Measurements from ENCODE around the gene CMBL.
"Not testable (repeated sequence)": the region's sequence is repeated elsewhere in the genome, so short reads cannot be mapped to it uniquely, and the experiment has no call there.

CMBL gene

GRCh38 chr5:10275991-10276390 is 31.7 kb downstream of the CMBL start:
- Mint-ChIP-seq H3K36me3 (ENCODE audit: low read depth) (no peaks in the 10 kb centered on the region), H3K27me3 (peaks cover 34% of the 10 kb centered on the region), H3K9me3 (no peaks in the 10 kb centered on the region), H3K4me3 (no peak overlapping the region), H3K4me1 (ENCODE audit: low read depth) (peaks cover 8% of the 10 kb centered on the region), H3K27ac (no peak overlapping the region)
- intact Hi-C loops (cut with micrococcal nuclease) = no loop called here

GRCh38 chr5:10275460-10275859 is 32.2 kb downstream of the CMBL start:
- Mint-ChIP-seq H3K36me3 (ENCODE audit: low read depth) (no peaks in the 10 kb centered on the region), H3K4me1 (ENCODE audit: low read depth) (peaks cover 13% of the 10 kb centered on the region), H3K27me3 (peaks cover 38% of the 10 kb centered on the region), H3K9me3 (no peaks in the 10 kb centered on the region), H3K4me3 (no peak overlapping the region), H3K27ac (no peak overlapping the region)
- intact Hi-C loops (cut with micrococcal nuclease) = no loop called here

- H3K27ac Mint-ChIP-seq; H3K9me3 Mint-ChIP-seq; intact Hi-C loops (cut with micrococcal nuclease); H3K4me3 Mint-ChIP-seq; H3K36me3 Mint-ChIP-seq (ENCODE audit: low read depth): not testable (repeated sequence)
- Mint-ChIP-seq H3K4me1 (ENCODE audit: low read depth) (peaks cover 19% of the 10 kb centered on the region), H3K27me3 (peaks cover 36% of the 10 kb centered on the region)
These were observed 34.9 kb downstream of the CMBL start for GRCh38 chr5:10272875-10273209.

- no peaks in the 10 kb centered on the region for H3K36me3 Mint-ChIP-seq (ENCODE audit: low read depth)
- H3K27ac Mint-ChIP-seq = no peak overlapping the region
- no peak overlapping the region for H3K4me3 Mint-ChIP-seq
- peaks cover 25% of the 10 kb centered on the region for H3K4me1 Mint-ChIP-seq (ENCODE audit: low read depth)
- intact Hi-C loops (cut with micrococcal nuclease) = no loop called here
- peaks cover 36% of the 10 kb centered on the region for H3K27me3 Mint-ChIP-seq
- H3K9me3 Mint-ChIP-seq = no peaks in the 10 kb centered on the region
These were observed 35.4 kb downstream of the CMBL start for GRCh38 chr5:10272053-10272874.

GRCh38 chr5:10268100-10268499 is 39.6 kb downstream of the CMBL start:
- Mint-ChIP-seq H3K4me3 (no peak overlapping the region), H3K27ac (peak overlapping the region; percentile 7), H3K9me3 (no peaks in the 10 kb centered on the region), H3K4me1 (ENCODE audit: low read depth) (peaks cover 47% of the 10 kb centered on the region), H3K27me3 (peaks cover 21% of the 10 kb centered on the region), H3K36me3 (ENCODE audit: low read depth) (peaks cover 34% of the 10 kb centered on the region)
- intact Hi-C loops (cut with micrococcal nuclease) = no loop called here

GRCh38 chr5:10266839-10267238 is 40.9 kb downstream of the CMBL start:
- H3K27me3 Mint-ChIP-seq = peaks cover 14% of the 10 kb centered on the region
- peaks cover 39% of the 10 kb centered on the region for H3K4me1 Mint-ChIP-seq (ENCODE audit: low read depth)

GRCh38 chr5:10266137-10266536 is 41.6 kb downstream of the CMBL start:
- intact Hi-C loops (cut with micrococcal nuclease) = no loop called here
- Mint-ChIP-seq H3K4me1 (ENCODE audit: low read depth) (peaks cover 39% of the 10 kb centered on the region), H3K4me3 (no peak overlapping the region), H3K27ac (no peak overlapping the region), H3K27me3 (peaks cover 7% of the 10 kb centered on the region), H3K36me3 (ENCODE audit: low read depth) (peaks cover 54% of the 10 kb centered on the region), H3K9me3 (no peaks in the 10 kb centered on the region)

More at GRCh38 chr5:10266839-10267238, 40.9 kb downstream of the CMBL start:
- intact Hi-C loops (cut with micrococcal nuclease) = no loop called here
- Mint-ChIP-seq H3K36me3 (ENCODE audit: low read depth) (peaks cover 47% of the 10 kb centered on the region), H3K4me3 (no peak overlapping the region), H3K9me3 (no peaks in the 10 kb centered on the region), H3K27ac (no peak overlapping the region)

GRCh38 chr5:10265245-10266109 is 42.2 kb downstream of the CMBL start:
- Mint-ChIP-seq H3K27ac (peak overlapping the region; percentile 64), H3K4me3 (no peak overlapping the region), H3K36me3 (ENCODE audit: low read depth) (peaks cover 60% of the 10 kb centered on the region), H3K27me3 (peaks cover 2% of the 10 kb centered on the region), H3K9me3 (no peaks in the 10 kb centered on the region), H3K4me1 (ENCODE audit: low read depth) (peaks cover 34% of the 10 kb centered on the region)
- intact Hi-C loops (cut with micrococcal nuclease) = no loop called here

GRCh38 chr5:10264604-10265003 is 43.1 kb downstream of the CMBL start:
- H3K27ac Mint-ChIP-seq = no peak overlapping the region
- H3K9me3 Mint-ChIP-seq = no peaks in the 10 kb centered on the region
- peaks cover 33% of the 10 kb centered on the region for H3K4me1 Mint-ChIP-seq (ENCODE audit: low read depth)
- H3K4me3 Mint-ChIP-seq = no peak overlapping the region
- intact Hi-C loops (cut with micrococcal nuclease) = no loop called here
- H3K36me3 Mint-ChIP-seq (ENCODE audit: low read depth) = peaks cover 69% of the 10 kb centered on the region
- H3K27me3 Mint-ChIP-seq = peaks cover 2% of the 10 kb centered on the region

- H3K27ac Mint-ChIP-seq = no peak overlapping the region
- H3K4me1 Mint-ChIP-seq (ENCODE audit: low read depth) = peaks cover 29% of the 10 kb centered on the region
These were observed 44.7 kb downstream of the CMBL start for GRCh38 chr5:10262995-10263394.

GRCh38 chr5:10262121-10262774 is 45.5 kb downstream of the CMBL start:
- intact Hi-C loops (cut with micrococcal nuclease) = no loop called here
- Mint-ChIP-seq H3K4me1 (ENCODE audit: low read depth) (peaks cover 21% of the 10 kb centered on the region), H3K27me3 (no peaks in the 10 kb centered on the region), H3K27ac (no peak overlapping the region), H3K36me3 (ENCODE audit: low read depth) (peaks cover 93% of the 10 kb centered on the region), H3K4me3 (no peak overlapping the region), H3K9me3 (no peaks in the 10 kb centered on the region)

More at GRCh38 chr5:10262995-10263394, 44.7 kb downstream of the CMBL start:
- Mint-ChIP-seq H3K4me3 (no peak overlapping the region), H3K9me3 (no peaks in the 10 kb centered on the region), H3K36me3 (ENCODE audit: low read depth) (peaks cover 85% of the 10 kb centered on the region), H3K27me3 (no peaks in the 10 kb centered on the region)
- intact Hi-C loops (cut with micrococcal nuclease) = no loop called here

GRCh38 chr5:10261065-10261464 is 46.6 kb downstream of the CMBL start:
- Mint-ChIP-seq H3K9me3 (no peaks in the 10 kb centered on the region), H3K27me3 (no peaks in the 10 kb centered on the region), H3K4me1 (ENCODE audit: low read depth) (peaks cover 10% of the 10 kb centered on the region), H3K4me3 (no peak overlapping the region), H3K36me3 (ENCODE audit: low read depth) (peaks cover 97% of the 10 kb centered on the region), H3K27ac (no peak overlapping the region)
- intact Hi-C loops (cut with micrococcal nuclease) = no loop called here

GRCh38 chr5:10259899-10260298 is 47.8 kb downstream of the CMBL start:
- Mint-ChIP-seq H3K36me3 (ENCODE audit: low read depth) (peaks cover 98% of the 10 kb centered on the region), H3K27ac (no peak overlapping the region)
- intact Hi-C loops (cut with micrococcal nuclease) = no loop called here

GRCh38 chr5:10257870-10258269 is 49.8 kb downstream of the CMBL start:
- intact Hi-C loops (cut with micrococcal nuclease) = no loop called here
- no peak overlapping the region for H3K4me3 Mint-ChIP-seq
- peaks cover 98% of the 10 kb centered on the region for H3K36me3 Mint-ChIP-seq (ENCODE audit: low read depth)
- H3K4me1 Mint-ChIP-seq (ENCODE audit: low read depth) = peaks cover 7% of the 10 kb centered on the region
- no peaks in the 10 kb centered on the region for H3K27me3 Mint-ChIP-seq
- H3K9me3 Mint-ChIP-seq = no peaks in the 10 kb centered on the region
- no peak overlapping the region for H3K27ac Mint-ChIP-seq

More at GRCh38 chr5:10259899-10260298, 47.8 kb downstream of the CMBL start:
- Mint-ChIP-seq H3K9me3 (no peaks in the 10 kb centered on the region), H3K4me1 (ENCODE audit: low read depth) (no peaks in the 10 kb centered on the region), H3K27me3 (no peaks in the 10 kb centered on the region), H3K4me3 (no peak overlapping the region)
